Liver (tissue), 9 donors: Measurements from ENCODE around the gene SPATA31C2. TPM values are rescaled to one million over a fixed set of nuclear protein-coding genes. Genes with fewer than 3 reads are reported as not detected.

Experiments
- DNase-seq: peaks from one replicate; pipeline ENCODE4 v3.0.0-alpha.2; 2017; ENCODE audit warnings: low spot score
- H3K27ac ChIP-seq, 2 donors: one replicate each; pipeline ENCODE4 v1.7.0; 2013; ENCODE audit warnings: inconsistent platforms in 2 of 2, low read length in 2 of 2, control low read depth in 1 of 2, low read depth in 1 of 2, mild to moderate bottlenecking in 1 of 2
- H3K27me3 ChIP-seq, 4 donors: one replicate each; pipeline versions ENCODE4 v1.6.1 to v1.7.0; 2013; ENCODE audit warnings: low read length in 3 of 4, inconsistent platforms in 1 of 4, mild to moderate bottlenecking in 1 of 4, moderate library complexity in 1 of 4; ENCODE audit not compliant: control insufficient read depth in 4 of 4, insufficient read depth in 4 of 4
- H3K36me3 ChIP-seq, 4 donors: one replicate each; pipeline versions ENCODE4 v1.6.1 to v1.7.0; 2013; ENCODE audit warnings: low read length in 3 of 4, mild to moderate bottlenecking in 3 of 4, low read depth in 1 of 4, moderate library complexity in 1 of 4; ENCODE audit not compliant: control insufficient read depth in 4 of 4, insufficient read depth in 3 of 4
- H3K4me1 ChIP-seq, 4 donors: one replicate each; pipeline versions ENCODE4 v1.6.1 to v1.7.0; 2013; ENCODE audit warnings: low read length in 3 of 4, mild to moderate bottlenecking in 3 of 4, moderate library complexity in 1 of 4; ENCODE audit not compliant: control insufficient read depth in 4 of 4, insufficient read depth in 4 of 4
- H3K4me3 ChIP-seq, 3 donors: one replicate each; pipeline versions ENCODE4 v1.6.1 to v1.7.0; 2013; ENCODE audit warnings: low read length in 3 of 3, control low read depth in 1 of 3, low read depth in 1 of 3, mild to moderate bottlenecking in 1 of 3
- H3K9ac ChIP-seq, 2 donors: one replicate each; pipeline ENCODE4 v1.7.0; 2013; ENCODE audit warnings: low read length in 2 of 2, mild to moderate bottlenecking in 2 of 2, moderate library complexity in 2 of 2, control low read depth in 1 of 2, low read depth in 1 of 2
- H3K9me3 ChIP-seq, 4 donors: one replicate each; pipeline versions ENCODE4 v1.6.1 to v1.7.0; 2013; ENCODE audit warnings: low read length in 3 of 4; ENCODE audit not compliant: control insufficient read depth in 4 of 4
- EGR1 ChIP-seq, 2 donors: IDR thresholded peaks; 2 replicates each; pipeline ENCODE4 v1.6.1; 2016 to 2018; ENCODE audit warnings: antibody characterized with exemption in 2 of 2, low read depth in 2 of 2
- FOXA1 ChIP-seq: IDR thresholded peaks from 2 replicates; pipeline ENCODE4 v1.6.1; 2016; ENCODE audit warnings: antibody characterized with exemption
- FOXA2 ChIP-seq: IDR thresholded peaks from 2 replicates; pipeline ENCODE4 v1.6.1; 2016; ENCODE audit warnings: antibody characterized with exemption
- GABPA ChIP-seq, 2 donors: IDR thresholded peaks in 1 of 2; conservative IDR thresholded peaks in 1 of 2; 2 replicates each; pipeline ENCODE4 v1.6.1; 2016; ENCODE audit warnings: antibody characterized with exemption in 2 of 2, mild to moderate bottlenecking in 1 of 2, moderate library complexity in 1 of 2
- HNF4A ChIP-seq, 2 donors: conservative IDR thresholded peaks; 2 replicates each; pipeline ENCODE4 v1.6.1; 2016; ENCODE audit warnings: antibody characterized with exemption in 2 of 2, mild to moderate bottlenecking in 2 of 2
- HNF4G ChIP-seq: IDR thresholded peaks from 2 replicates; pipeline ENCODE4 v1.6.1; 2016; ENCODE audit warnings: antibody characterized with exemption
- JUND ChIP-seq, 2 donors: IDR thresholded peaks; 2 replicates each; pipeline ENCODE4 v1.6.1; 2016; ENCODE audit warnings: antibody characterized with exemption in 2 of 2
- NR2F2 ChIP-seq: IDR thresholded peaks from 2 replicates; pipeline ENCODE4 v1.6.1; 2016; ENCODE audit warnings: antibody characterized with exemption
- RAD21 ChIP-seq, 2 donors: IDR thresholded peaks; 2 replicates each; pipeline ENCODE4 v1.6.1; 2016; ENCODE audit warnings: antibody characterized with exemption in 2 of 2, mild to moderate bottlenecking in 2 of 2
- REST ChIP-seq: IDR thresholded peaks from 2 replicates; pipeline ENCODE4 v1.6.1; 2016; ENCODE audit warnings: antibody characterized with exemption, mild to moderate bottlenecking
- RXRA ChIP-seq, 2 donors: IDR thresholded peaks; 2 replicates each; pipeline ENCODE4 v1.6.1; 2017 to 2018; ENCODE audit warnings: antibody characterized with exemption in 2 of 2, mild to moderate bottlenecking in 1 of 2
- SP1 ChIP-seq: IDR thresholded peaks from 2 replicates; pipeline ENCODE4 v1.6.1; 2018; ENCODE audit warnings: antibody characterized with exemption, mild to moderate bottlenecking
- TAF1 ChIP-seq: conservative IDR thresholded peaks from 2 replicates; pipeline ENCODE4 v1.6.1; 2016; ENCODE audit warnings: antibody characterized with exemption, mild to moderate bottlenecking
- YY1 ChIP-seq: IDR thresholded peaks from 2 replicates; pipeline ENCODE4 v1.6.1; 2016; ENCODE audit warnings: antibody characterized with exemption, mild to moderate bottlenecking
- ZBTB33 ChIP-seq: IDR thresholded peaks from 2 replicates; pipeline ENCODE4 v1.6.1; 2016; ENCODE audit warnings: antibody characterized with exemption
- WGBS: extraction: QIAGEN DNeasy Blood & Tissue Kit; methylation state at CpG from one replicate; pipeline ENCODE4 v1.1.7; 2013; 5-methylcytosine and 5-hydroxymethylcytosine counted together
- polyA plus RNA-seq, 2 donors: library from polyadenylated mRNA; stranded (reverse) in 1 of 2; unstranded in 1 of 2; fragments of 200-250 nt in 1 of 2; fragments of >200 nt in 1 of 2; fragmentation: Nextera tagmentation in 1 of 2; extraction: Ambion mirVana in 1 of 2; gene quantifications; one replicate each; pipeline versions ENCODE4 v1.2.1 to v1.2.3, GENCODE V29; 2013 to 2015
- total RNA-seq, 2 donors: library from RNA; depleted of rRNA; stranded (reverse); fragments of >200 nt; gene quantifications; one replicate each; pipeline ENCODE4 v1.2.3, GENCODE V29; 2014
- TF ChIP-seq, protein P1 (sequence below): IDR thresholded peaks from 2 replicates; pipeline ENCODE4 v1.6.1; 2016; ENCODE audit warnings: antibody characterized with exemption
- TF ChIP-seq, protein P2 (sequence below): fragments of 150-350 bp; IDR thresholded peaks from 2 replicates; pipeline ENCODE4 v1.5.1; 2017; ENCODE audit warnings: improper control_type of control experiment, low read depth, low read length; ENCODE audit not compliant: missing input control
- TF ChIP-seq, protein P3 (sequence below): IDR thresholded peaks from 2 replicates; pipeline ENCODE4 v1.6.1; 2016; ENCODE audit warnings: antibody characterized with exemption
- donor health status: healthy.
- donor health status: healthy.
- donor health status: healthy.
- donor health status: healthy.
- donor health status: healthy.

The SPATA31C2 gene
- total and polyA plus RNA-seq, 4 donors: not detected

- TF ChIP-seq FOXA1 (no peak), RAD21 (IDR thresholded peaks at IDR 0.05) (no peak), NR2F2 (no peak), JUND (IDR thresholded peaks at IDR 0.05) (no peak), HNF4G (no peak), RXRA (IDR thresholded peaks at IDR 0.05) (no peak), HNF4A (conservative IDR thresholded peaks at IDR 0.05) (no peak), EGR1 (IDR thresholded peaks at IDR 0.05; ENCODE audit: low read depth in 2 of 2) (no peak), REST (no peak), SP1 (no peak), YY1 (no peak), ZBTB33 (no peak), GABPA (IDR thresholded peaks at IDR 0.05 in 1 of 2, conservative IDR thresholded peaks at IDR 0.05 in 1 of 2) (no peak), FOXA2 (no peak), TAF1 (no peak)
- TF ChIP-seq, protein P1, sequence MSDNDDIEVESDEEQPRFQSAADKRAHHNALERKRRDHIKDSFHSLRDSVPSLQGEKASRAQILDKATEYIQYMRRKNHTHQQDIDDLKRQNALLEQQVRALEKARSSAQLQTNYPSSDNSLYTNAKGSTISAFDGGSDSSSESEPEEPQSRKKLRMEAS: no peak
- TF ChIP-seq, protein P2, sequence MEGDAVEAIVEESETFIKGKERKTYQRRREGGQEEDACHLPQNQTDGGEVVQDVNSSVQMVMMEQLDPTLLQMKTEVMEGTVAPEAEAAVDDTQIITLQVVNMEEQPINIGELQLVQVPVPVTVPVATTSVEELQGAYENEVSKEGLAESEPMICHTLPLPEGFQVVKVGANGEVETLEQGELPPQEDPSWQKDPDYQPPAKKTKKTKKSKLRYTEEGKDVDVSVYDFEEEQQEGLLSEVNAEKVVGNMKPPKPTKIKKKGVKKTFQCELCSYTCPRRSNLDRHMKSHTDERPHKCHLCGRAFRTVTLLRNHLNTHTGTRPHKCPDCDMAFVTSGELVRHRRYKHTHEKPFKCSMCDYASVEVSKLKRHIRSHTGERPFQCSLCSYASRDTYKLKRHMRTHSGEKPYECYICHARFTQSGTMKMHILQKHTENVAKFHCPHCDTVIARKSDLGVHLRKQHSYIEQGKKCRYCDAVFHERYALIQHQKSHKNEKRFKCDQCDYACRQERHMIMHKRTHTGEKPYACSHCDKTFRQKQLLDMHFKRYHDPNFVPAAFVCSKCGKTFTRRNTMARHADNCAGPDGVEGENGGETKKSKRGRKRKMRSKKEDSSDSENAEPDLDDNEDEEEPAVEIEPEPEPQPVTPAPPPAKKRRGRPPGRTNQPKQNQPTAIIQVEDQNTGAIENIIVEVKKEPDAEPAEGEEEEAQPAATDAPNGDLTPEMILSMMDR: no peak
- TF ChIP-seq, protein P3, sequence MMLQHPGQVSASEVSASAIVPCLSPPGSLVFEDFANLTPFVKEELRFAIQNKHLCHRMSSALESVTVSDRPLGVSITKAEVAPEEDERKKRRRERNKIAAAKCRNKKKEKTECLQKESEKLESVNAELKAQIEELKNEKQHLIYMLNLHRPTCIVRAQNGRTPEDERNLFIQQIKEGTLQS: no peak
- no peak for DNase-seq
- no peak overlapping the region for H3K4me3 ChIP-seq
- WGBS: 82% methylated on average over 6 of the region's 6 CpGs
- no peak overlapping the region for H3K9ac ChIP-seq
- H3K36me3 ChIP-seq: no peaks in the 10 kb centered on the region
- H3K27ac ChIP-seq: no peak overlapping the region
- H3K4me1 ChIP-seq: peaks cover 0 to 15% (median 7%) of the 10 kb centered on the region in 4 donors
- no peaks in the 10 kb centered on the region for H3K27me3 ChIP-seq
- no peaks in the 10 kb centered on the region for H3K9me3 ChIP-seq
Measured at GRCh38 chr9:88087906-88088305, 50.4 kb downstream of the SPATA31C2 start.
